HS-5 (cell line): ENCODE data around the gene LILRB1.
"Not testable (repeated sequence)": the region's sequence is repeated elsewhere in the genome, so short reads cannot be mapped to it uniquely, and the experiment has no call there.

ENCODE experiments used
- DNase-seq: peaks from one replicate; pipeline ENCODE4 v3.0.0-alpha.2; 2012; ENCODE audit warnings: low read depth

The LILRB1 gene

GRCh38 chr19:54662730-54663129 is 32.4 kb downstream of the LILRB1 start, which contains the start of gene LILRB4:
LILRB4 (plus strand) TSS chr19:54662985; CDS start chr19:54663034, 49 bp downstream.
- no peak for DNase-seq

GRCh38 chr19:54665530-54665929 is 35.2 kb downstream of the LILRB1 start:
- no peak for DNase-seq

GRCh38 chr19:54667217-54667616 is 36.9 kb downstream of the LILRB1 start:
- DNase-seq: no peak

GRCh38 chr19:54668353-54668752 is 38.1 kb downstream of the LILRB1 start:
- DNase-seq: no peak

- DNase-seq: no peak
Observed at GRCh38 chr19:54670576-54671357, 40.5 kb downstream of the LILRB1 start.

- no peak for DNase-seq
Observed at GRCh38 chr19:54673222-54673621, 42.9 kb downstream of the LILRB1 start.

- DNase-seq: peak; percentile 28
Observed at GRCh38 chr19:54674021-54674617, 43.8 kb downstream of the LILRB1 start.

- peak; percentile 22 for DNase-seq
Observed at GRCh38 chr19:54676210-54676834, 46.0 kb downstream of the LILRB1 start.

GRCh38 chr19:54677217-54677616 is 46.9 kb downstream of the LILRB1 start:
- DNase-seq: no peak

GRCh38 chr19:54681596-54681995 is 51.3 kb downstream of the LILRB1 start:
- DNase-seq: not testable (repeated sequence)

GRCh38 chr19:54682306-54682856 is 52.1 kb downstream of the LILRB1 start:
- no peak for DNase-seq

- DNase-seq: no peak
Observed at GRCh38 chr19:54684527-54684926, 54.2 kb downstream of the LILRB1 start.
